HG03442 (cell line): ENCODE data around the gene CAVIN2.

Experiments
- ATAC-seq: cut with Tn5 transposase; IDR thresholded peaks from one replicate; pipeline ENCODE4 v1.9.1; 2021; ENCODE audit warnings: mild to moderate bottlenecking, moderate library complexity; ENCODE audit not compliant: unreplicated experiment

CAVIN2 gene

GRCh38 chr2:191866195-191866594 lies 19.3 kb upstream of the CAVIN2 start:
- ATAC-seq: no peak

- ATAC-seq: no peak
Measured at GRCh38 chr2:191864628-191865374, 17.9 kb upstream of the CAVIN2 start.

GRCh38 chr2:191863988-191864387 lies 17.1 kb upstream of the CAVIN2 start:
- no peak for ATAC-seq

- ATAC-seq: no peak
Measured at GRCh38 chr2:191862156-191862775, 15.4 kb upstream of the CAVIN2 start.

GRCh38 chr2:191860760-191861466 lies 14.0 kb upstream of the CAVIN2 start:
- ATAC-seq: no peak

GRCh38 chr2:191859681-191860080 lies 12.8 kb upstream of the CAVIN2 start:
- ATAC-seq: no peak

- ATAC-seq: no peak
Measured at GRCh38 chr2:191857886-191858285, 11.0 kb upstream of the CAVIN2 start.

GRCh38 chr2:191857259-191857805 lies 10.4 kb upstream of the CAVIN2 start:
- no peak for ATAC-seq

- ATAC-seq: no peak
Measured at GRCh38 chr2:191856111-191856876, 9.4 kb upstream of the CAVIN2 start.

GRCh38 chr2:191855382-191855781 lies 8.5 kb upstream of the CAVIN2 start:
- no peak for ATAC-seq

GRCh38 chr2:191854382-191855372 lies 7.8 kb upstream of the CAVIN2 start:
- ATAC-seq: no peak

- no peak for ATAC-seq
Measured at GRCh38 chr2:191853843-191854242, 7.0 kb upstream of the CAVIN2 start.

GRCh38 chr2:191851158-191851557 lies 4.3 kb upstream of the CAVIN2 start:
- no peak for ATAC-seq

- no peak for ATAC-seq
Measured at GRCh38 chr2:191848771-191849767, 2.2 kb upstream of the CAVIN2 start.

GRCh38 chr2:191847764-191848163 lies 876 bp upstream of the CAVIN2 start:
- ATAC-seq: no peak

GRCh38 chr2:191845876-191846514 lies 893 bp downstream of the CAVIN2 start:
- no peak for ATAC-seq

- ATAC-seq: no peak
Measured at GRCh38 chr2:191845248-191845715, 1.6 kb downstream of the CAVIN2 start.

- no peak for ATAC-seq
Measured at GRCh38 chr2:191844706-191845105, 2.2 kb downstream of the CAVIN2 start.
